Activated naive CD4-positive, alpha-beta T cell treated with anti-CD3 and anti-CD28 coated beads, Interleukin-2, amount 50 U/mL, for 72 hours (primary cell): ENCODE results near the gene BLCAP. TPM values are rescaled to one million over a fixed set of nuclear protein-coding genes. Genes with fewer than 3 reads are reported as not detected.
"Not testable (repeated sequence)": the region's sequence is repeated elsewhere in the genome, so short reads cannot be mapped to it uniquely, and the experiment has no call there.

Experiments
- ATAC-seq, 2 donors: fragments of 150-1000 bp; cut with Tn5 transposase; 2 replicates each; pipeline ENCODE4 v1.10.0; 2021; ENCODE audit warnings: mild to moderate bottlenecking in 2 of 2, moderate library complexity in 2 of 2
- DNase-seq, 2 donors: peaks; one replicate each; pipeline ENCODE4 v3.0.0; 2021 to 2022; ENCODE audit warnings: low spot score in 2 of 2
- H3K27ac Mint-ChIP-seq, 2 donors: one replicate each; pipeline ENCODE4 v1.8.0; 2022; ENCODE audit warnings: mild to moderate bottlenecking in 2 of 2, mixed read lengths in 2 of 2
- H3K36me3 Mint-ChIP-seq, 2 donors: one replicate each; pipeline ENCODE4 v1.8.0; 2022; ENCODE audit warnings: mixed read lengths in 2 of 2
- H3K9me3 Mint-ChIP-seq, 2 donors: one replicate each; pipeline ENCODE4 v1.8.0; 2022; ENCODE audit warnings: mixed read lengths in 2 of 2
- total RNA-seq, 2 donors: library from RNA; stranded (reverse); gene quantifications; one replicate each; pipeline ENCODE4 v1.2.3, GENCODE V29; 2022

Gene BLCAP
- total RNA-seq, 2 donors from 2014 or later, result 21.0 to 36.2 TPM

- ATAC-seq (no peak), DNase-seq (no peak)
- H3K9me3 Mint-ChIP-seq, result no peaks in the 10 kb centered on the region
- H3K27ac Mint-ChIP-seq, result no peak overlapping the region
- no peaks in the 10 kb centered on the region for H3K36me3 Mint-ChIP-seq
Observed at GRCh38 chr20:37562695-37563480, 35.2 kb upstream of the BLCAP start.

- H3K36me3 Mint-ChIP-seq, result no peaks in the 10 kb centered on the region
- no peaks in the 10 kb centered on the region for H3K9me3 Mint-ChIP-seq
- DNase-seq, result no peak
- ATAC-seq, result no peak
- no peak overlapping the region for H3K27ac Mint-ChIP-seq
Observed at GRCh38 chr20:37560629-37561028, 33.0 kb upstream of the BLCAP start.

- peak overlapping the region in 1 of 2 donors; percentile 67 for H3K27ac Mint-ChIP-seq
- DNase-seq (no peak), ATAC-seq (no peak)
- no peaks in the 10 kb centered on the region for H3K36me3 Mint-ChIP-seq
- no peaks in the 10 kb centered on the region for H3K9me3 Mint-ChIP-seq
Observed at GRCh38 chr20:37559312-37560027, 31.8 kb upstream of the BLCAP start.

GRCh38 chr20:37558779-37559178, 31.1 kb upstream of the BLCAP start:
- DNase-seq, result no peak
- H3K9me3 Mint-ChIP-seq, result no peaks in the 10 kb centered on the region
- no peak for ATAC-seq
- H3K27ac Mint-ChIP-seq, result no peak overlapping the region
- no peaks in the 10 kb centered on the region for H3K36me3 Mint-ChIP-seq

- no peak for DNase-seq
- H3K36me3 Mint-ChIP-seq, result no peaks in the 10 kb centered on the region
- ATAC-seq, result no peak
- H3K27ac Mint-ChIP-seq, result no peak overlapping the region
- no peaks in the 10 kb centered on the region for H3K9me3 Mint-ChIP-seq
Observed at GRCh38 chr20:37558306-37558705, 30.6 kb upstream of the BLCAP start.

GRCh38 chr20:37556538-37556937, 28.9 kb upstream of the BLCAP start:
- no peak for DNase-seq
- Mint-ChIP-seq H3K9me3 (no peaks in the 10 kb centered on the region), H3K36me3 (no peaks in the 10 kb centered on the region), H3K27ac (no peak overlapping the region)
- no peak for ATAC-seq

GRCh38 chr20:37554721-37555298, 27.1 kb upstream of the BLCAP start:
- ATAC-seq, DNase-seq, H3K9me3 Mint-ChIP-seq, H3K36me3 Mint-ChIP-seq, H3K27ac Mint-ChIP-seq: not testable (repeated sequence)

- DNase-seq, result no peak
- H3K27ac Mint-ChIP-seq, result no peak overlapping the region
- no peaks in the 10 kb centered on the region for H3K36me3 Mint-ChIP-seq
- ATAC-seq, result peak in 1 of 2 donors; percentile 37
- H3K9me3 Mint-ChIP-seq, result no peaks in the 10 kb centered on the region
Observed at GRCh38 chr20:37552415-37552814, 24.7 kb upstream of the BLCAP start.

- not testable (repeated sequence) for H3K36me3 Mint-ChIP-seq, ATAC-seq, DNase-seq, H3K9me3 Mint-ChIP-seq, H3K27ac Mint-ChIP-seq
Observed at GRCh38 chr20:37551660-37552059, 24.0 kb upstream of the BLCAP start.

- ATAC-seq, H3K36me3 Mint-ChIP-seq, H3K27ac Mint-ChIP-seq, DNase-seq, H3K9me3 Mint-ChIP-seq: not testable (repeated sequence)
Observed at GRCh38 chr20:37550101-37550920, 22.6 kb upstream of the BLCAP start.

GRCh38 chr20:37547912-37548311, 20.2 kb upstream of the BLCAP start:
- H3K36me3 Mint-ChIP-seq, result no peaks in the 10 kb centered on the region
- DNase-seq (no peak), ATAC-seq (no peak)

GRCh38 chr20:37545516-37545915, 17.8 kb upstream of the BLCAP start:
- DNase-seq (no peak), ATAC-seq (no peak)
- Mint-ChIP-seq H3K27ac (no peak overlapping the region), H3K9me3 (no peaks in the 10 kb centered on the region), H3K36me3 (no peaks in the 10 kb centered on the region)

More at GRCh38 chr20:37547912-37548311, 20.2 kb upstream of the BLCAP start:
- Mint-ChIP-seq H3K27ac (no peak overlapping the region), H3K9me3 (no peaks in the 10 kb centered on the region)

GRCh38 chr20:37544386-37544785, 16.7 kb upstream of the BLCAP start:
- H3K36me3 Mint-ChIP-seq, result no peaks in the 10 kb centered on the region
- no peak for ATAC-seq
- no peak for DNase-seq
- no peaks in the 10 kb centered on the region for H3K9me3 Mint-ChIP-seq
- no peak overlapping the region for H3K27ac Mint-ChIP-seq

GRCh38 chr20:37543828-37544227, 16.2 kb upstream of the BLCAP start:
- ATAC-seq (no peak), DNase-seq (no peak)
- no peak overlapping the region for H3K27ac Mint-ChIP-seq
- H3K36me3 Mint-ChIP-seq, result no peaks in the 10 kb centered on the region
- no peaks in the 10 kb centered on the region for H3K9me3 Mint-ChIP-seq

GRCh38 chr20:37542281-37542680, 14.6 kb upstream of the BLCAP start:
- no peak for ATAC-seq
- Mint-ChIP-seq H3K36me3 (no peaks in the 10 kb centered on the region), H3K27ac (no peak overlapping the region)

GRCh38 chr20:37541326-37541725, 13.7 kb upstream of the BLCAP start:
- no peak overlapping the region for H3K27ac Mint-ChIP-seq
- no peaks in the 10 kb centered on the region for H3K9me3 Mint-ChIP-seq
- no peak for DNase-seq
- no peaks in the 10 kb centered on the region for H3K36me3 Mint-ChIP-seq
- no peak for ATAC-seq

More at GRCh38 chr20:37542281-37542680, 14.6 kb upstream of the BLCAP start:
- no peak for DNase-seq
- H3K9me3 Mint-ChIP-seq, result no peaks in the 10 kb centered on the region

- not testable (repeated sequence) for DNase-seq, H3K9me3 Mint-ChIP-seq, ATAC-seq, H3K36me3 Mint-ChIP-seq, H3K27ac Mint-ChIP-seq
Observed at GRCh38 chr20:37540838-37541237, 13.2 kb upstream of the BLCAP start.
